Stimulated activated CD4-positive, alpha-beta T cell treated with anti-CD3 and anti-CD28 coated beads, Interleukin-12 subunit alpha, Interleukin-12 subunit beta, amount 100 ng/mL, for 4 hours (primary cell): ENCODE data around the gene GLS.

ENCODE experiments used
- DNase-seq: peaks from one replicate; pipeline ENCODE4 v3.0.0-alpha.2; 2020

Gene GLS

GRCh38 chr2:190997526-190998113 is 117.0 kb downstream of the GLS start:
- no peak for DNase-seq

- no peak for DNase-seq
Measured at GRCh38 chr2:190999058-190999457, 118.4 kb downstream of the GLS start.

- no peak for DNase-seq
Measured at GRCh38 chr2:190999949-191000665, 119.5 kb downstream of the GLS start.

- no peak for DNase-seq
Measured at GRCh38 chr2:191001032-191001431, 120.4 kb downstream of the GLS start.

GRCh38 chr2:191001624-191002023 is 121.0 kb downstream of the GLS start:
- no peak for DNase-seq

GRCh38 chr2:191003405-191004309 is 123.0 kb downstream of the GLS start:
- DNase-seq: no peak

GRCh38 chr2:191006297-191006696 is 125.7 kb downstream of the GLS start:
- DNase-seq: no peak

GRCh38 chr2:191006997-191007783 is 126.6 kb downstream of the GLS start:
- DNase-seq: no peak

GRCh38 chr2:191008286-191008685 is 127.7 kb downstream of the GLS start:
- DNase-seq: no peak

- no peak for DNase-seq
Measured at GRCh38 chr2:191009541-191010374, 129.1 kb downstream of the GLS start.

GRCh38 chr2:191010887-191011885 is 130.6 kb downstream of the GLS start:
- no peak for DNase-seq

- DNase-seq: no peak
Measured at GRCh38 chr2:191012346-191012745, 131.7 kb downstream of the GLS start.

- no peak for DNase-seq
Measured at GRCh38 chr2:191012845-191013681, 132.4 kb downstream of the GLS start.

GRCh38 chr2:191013682-191013931 is 133.0 kb downstream of the GLS start:
- no peak for DNase-seq

- DNase-seq: peak; percentile 97
Measured at GRCh38 chr2:191013932-191014652, 133.5 kb downstream of the GLS start, which contains the start of gene STAT1. Gene STAT1, minus strand, starts transcription at chr2:191014171. Its CDS starts 4,168 bp downstream, at chr2:191010003.

- no peak for DNase-seq
Measured at GRCh38 chr2:191014653-191015020, 134.0 kb downstream of the GLS start.
